ENCODE data around the gene ZDHHC16.

DNA sequence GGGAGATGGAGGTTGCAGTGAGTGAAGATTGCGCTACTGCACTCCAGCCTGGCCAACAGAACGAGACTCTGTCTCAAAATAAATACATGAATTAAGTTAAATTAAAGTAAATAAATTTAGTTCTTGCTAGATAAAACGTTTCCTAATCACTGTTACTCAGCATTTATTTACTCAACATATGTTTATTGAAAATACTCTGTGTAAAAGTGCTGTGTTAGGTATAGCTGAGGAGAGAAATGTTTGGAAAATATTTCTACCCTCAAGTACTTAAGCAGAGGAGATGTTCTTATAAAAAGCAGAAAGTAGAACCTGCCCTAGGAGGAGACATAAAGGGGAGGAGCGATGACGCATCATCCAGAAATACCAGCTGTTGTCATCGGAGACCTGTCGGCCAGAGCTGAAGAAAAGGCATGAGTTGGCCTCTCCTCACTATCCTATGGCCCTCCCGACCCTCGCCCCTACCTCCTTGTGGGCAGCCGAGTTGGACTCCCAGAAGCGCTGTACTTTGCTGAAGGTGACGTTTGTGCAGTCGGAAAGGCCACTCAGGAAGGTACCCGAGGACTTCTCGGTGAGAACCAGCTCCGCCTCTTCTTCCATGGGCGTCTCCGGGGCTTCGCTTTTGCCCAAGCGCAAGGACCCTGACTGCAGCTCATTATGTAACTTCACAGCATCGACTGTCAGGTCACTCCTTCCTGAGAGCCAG lies 46.0 kb upstream of the ZDHHC16 start:
- TF ChIP-seq, protein P1, sequence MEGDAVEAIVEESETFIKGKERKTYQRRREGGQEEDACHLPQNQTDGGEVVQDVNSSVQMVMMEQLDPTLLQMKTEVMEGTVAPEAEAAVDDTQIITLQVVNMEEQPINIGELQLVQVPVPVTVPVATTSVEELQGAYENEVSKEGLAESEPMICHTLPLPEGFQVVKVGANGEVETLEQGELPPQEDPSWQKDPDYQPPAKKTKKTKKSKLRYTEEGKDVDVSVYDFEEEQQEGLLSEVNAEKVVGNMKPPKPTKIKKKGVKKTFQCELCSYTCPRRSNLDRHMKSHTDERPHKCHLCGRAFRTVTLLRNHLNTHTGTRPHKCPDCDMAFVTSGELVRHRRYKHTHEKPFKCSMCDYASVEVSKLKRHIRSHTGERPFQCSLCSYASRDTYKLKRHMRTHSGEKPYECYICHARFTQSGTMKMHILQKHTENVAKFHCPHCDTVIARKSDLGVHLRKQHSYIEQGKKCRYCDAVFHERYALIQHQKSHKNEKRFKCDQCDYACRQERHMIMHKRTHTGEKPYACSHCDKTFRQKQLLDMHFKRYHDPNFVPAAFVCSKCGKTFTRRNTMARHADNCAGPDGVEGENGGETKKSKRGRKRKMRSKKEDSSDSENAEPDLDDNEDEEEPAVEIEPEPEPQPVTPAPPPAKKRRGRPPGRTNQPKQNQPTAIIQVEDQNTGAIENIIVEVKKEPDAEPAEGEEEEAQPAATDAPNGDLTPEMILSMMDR (IDR thresholded peaks at IDR 0.05) = no peak
- no peak for TF ChIP-seq ZFX (IDR thresholded peaks at IDR 0.05; ENCODE audit: borderline replicate concordance)
